GM19438 (cell line): ENCODE results near the gene FYTTD1.
"Not testable (repeated sequence)": the region's sequence is repeated elsewhere in the genome, so short reads cannot be mapped to it uniquely, and the experiment has no call there.

Source experiments
- ATAC-seq: cut with Tn5 transposase; IDR thresholded peaks from one replicate; pipeline ENCODE4 v1.9.1; 2021; ENCODE audit warnings: low read depth; ENCODE audit not compliant: unreplicated experiment

The FYTTD1 gene

DNA sequence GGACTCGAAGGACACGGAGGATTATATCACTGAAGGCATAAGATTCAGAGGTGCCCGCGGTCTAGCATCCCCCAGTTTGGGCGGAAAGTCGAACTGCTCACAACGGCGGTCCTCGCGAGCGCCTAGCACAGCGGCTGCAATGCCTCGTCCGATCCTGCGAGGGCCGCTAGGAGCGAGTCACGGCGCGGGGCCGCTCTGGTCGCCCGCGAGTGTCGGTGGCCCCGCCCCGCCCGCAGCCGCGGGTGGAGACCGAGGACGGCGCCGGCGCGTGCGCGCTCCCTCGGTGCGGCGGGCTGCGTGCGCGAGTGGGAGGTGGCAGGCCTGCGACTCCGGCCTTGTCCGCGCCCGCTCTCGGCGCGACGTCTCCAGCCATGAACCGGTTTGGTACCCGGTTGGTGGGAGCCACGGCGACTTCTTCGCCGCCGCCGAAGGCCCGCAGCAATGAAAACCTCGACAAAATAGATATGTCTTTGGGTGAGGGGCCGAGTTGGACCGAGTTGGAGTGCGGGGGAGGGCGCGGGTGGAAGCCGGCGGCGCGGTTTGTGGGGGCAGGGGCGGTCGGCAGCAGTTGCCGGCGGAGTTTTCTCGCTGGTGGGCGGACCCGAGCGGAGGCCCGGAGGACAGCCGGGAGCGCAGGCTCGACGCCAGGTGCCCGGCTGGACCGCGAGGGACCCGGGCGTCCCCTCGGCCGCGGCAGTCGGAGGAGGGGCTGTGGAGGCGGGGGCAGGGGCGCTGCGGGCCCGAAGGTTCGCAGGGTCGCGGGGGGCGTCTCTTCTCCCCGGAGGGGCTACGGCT lies at the start of gene FYTTD1:
Gene FYTTD1, plus strand, starts transcription at position 283 of the 795 bp plus-strand sequence. Its CDS starts 89 bp downstream, at position 372.
- ATAC-seq = peak; percentile 75

- no peak for ATAC-seq
These were observed 49.6 kb upstream of the FYTTD1 start for GRCh38 chr3:197700095-197700494.

DNA sequence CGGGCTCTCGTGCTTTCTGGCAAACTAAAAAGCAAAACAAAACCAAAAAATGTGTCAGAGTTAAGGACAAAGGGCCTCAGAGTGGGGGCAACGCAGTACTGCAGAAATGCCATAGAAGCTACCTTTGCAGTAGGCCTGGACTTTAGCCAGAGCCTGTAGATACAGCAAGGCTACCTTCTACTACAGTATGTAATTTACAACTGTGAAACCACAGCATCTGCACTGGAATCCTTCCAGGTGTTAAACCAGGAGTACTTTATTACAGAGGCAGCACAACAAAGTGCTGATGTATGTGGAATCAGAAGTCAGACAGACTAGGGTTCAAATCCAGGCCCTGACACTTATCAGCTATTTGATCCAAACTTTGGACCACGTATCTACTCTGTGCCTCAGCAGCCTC lies 47.8 kb upstream of the FYTTD1 start:
- ATAC-seq = no peak

DNA sequence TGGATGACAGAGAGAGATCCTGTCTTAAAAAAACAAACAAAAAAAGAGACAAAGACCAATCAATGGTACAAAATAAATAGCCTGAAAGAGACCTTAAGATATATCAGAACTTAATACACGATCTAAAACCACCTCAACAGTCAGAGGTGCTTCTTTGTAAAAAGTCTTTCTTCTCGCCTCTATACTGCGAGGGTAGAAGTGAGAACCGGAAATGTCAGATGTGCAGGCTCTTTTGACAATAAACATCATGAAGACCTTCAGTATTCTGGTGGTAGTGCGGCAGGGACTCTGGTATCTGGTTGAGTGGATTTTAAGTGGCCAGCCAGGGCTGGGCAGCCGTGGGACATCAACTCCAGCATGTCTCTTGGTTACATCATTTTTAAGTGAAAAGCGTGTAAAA lies 43.0 kb upstream of the FYTTD1 start:
- ATAC-seq = no peak

GRCh38 chr3:197709135-197709534 lies 40.5 kb upstream of the FYTTD1 start:
- no peak for ATAC-seq

DNA sequence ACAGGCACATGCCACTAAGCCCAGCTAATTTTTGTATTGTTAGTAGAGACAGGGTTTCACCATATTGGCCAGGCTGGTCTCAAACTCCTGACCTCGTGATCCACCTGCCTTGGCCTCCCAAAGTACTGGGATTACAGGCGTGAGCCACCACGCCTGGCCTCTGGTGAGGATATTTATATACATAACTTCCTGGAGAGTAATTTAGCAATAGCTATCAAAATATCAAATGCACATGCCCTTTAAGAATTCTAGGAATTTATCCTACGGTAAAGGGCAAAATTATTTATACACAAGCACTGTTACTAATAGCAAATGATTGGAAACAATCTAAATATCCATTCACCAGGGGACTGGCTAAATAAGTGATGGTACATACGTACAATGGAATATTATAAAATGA lies 38.7 kb upstream of the FYTTD1 start:
- ATAC-seq = not testable (repeated sequence)

GRCh38 chr3:197711973-197712707 lies 37.5 kb upstream of the FYTTD1 start:
- ATAC-seq = peak; percentile 87

DNA sequence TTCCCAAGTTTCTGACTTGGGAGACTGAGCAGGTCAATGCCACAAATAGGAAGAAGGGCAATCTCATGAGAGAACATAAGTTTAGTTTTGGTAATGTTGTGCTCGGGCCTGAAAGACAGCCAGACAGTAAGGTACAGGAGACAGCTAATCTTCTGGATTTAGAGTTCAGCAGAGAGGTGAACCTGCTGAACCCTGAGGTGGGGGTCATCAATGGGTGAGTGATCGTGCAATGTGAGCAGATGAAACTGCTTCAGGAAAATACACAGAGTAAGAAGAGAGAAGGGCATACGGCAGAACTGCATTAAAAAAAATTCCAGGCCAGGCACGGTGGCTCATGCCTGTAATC lies 36.2 kb upstream of the FYTTD1 start:
- peak; percentile 15 for ATAC-seq

- ATAC-seq = no peak
These were observed 35.4 kb upstream of the FYTTD1 start for GRCh38 chr3:197714251-197714650.

DNA sequence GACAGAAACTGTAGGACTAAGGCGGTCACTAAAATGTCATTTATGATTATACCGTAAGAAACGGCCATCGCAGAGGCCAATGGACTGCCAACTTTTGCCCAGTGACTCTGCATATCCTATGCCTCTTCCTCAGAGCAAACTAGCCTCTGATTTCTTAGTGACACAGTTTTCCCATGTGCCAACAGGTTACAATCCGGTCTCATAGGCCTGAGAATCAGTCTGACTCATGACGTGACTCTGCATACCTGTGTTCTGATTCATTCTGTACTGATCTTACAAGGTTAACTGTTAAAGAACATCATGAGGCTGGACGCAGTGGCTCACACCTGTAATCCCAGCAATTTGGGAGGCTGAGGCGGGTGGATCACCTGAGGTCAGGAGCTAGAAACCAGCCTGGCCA lies 30.8 kb upstream of the FYTTD1 start:
- no peak for ATAC-seq

- ATAC-seq = no peak
These were observed 29.0 kb upstream of the FYTTD1 start for GRCh38 chr3:197720694-197721093.

GRCh38 chr3:197722734-197723133 lies 26.9 kb upstream of the FYTTD1 start:
- ATAC-seq = no peak

DNA sequence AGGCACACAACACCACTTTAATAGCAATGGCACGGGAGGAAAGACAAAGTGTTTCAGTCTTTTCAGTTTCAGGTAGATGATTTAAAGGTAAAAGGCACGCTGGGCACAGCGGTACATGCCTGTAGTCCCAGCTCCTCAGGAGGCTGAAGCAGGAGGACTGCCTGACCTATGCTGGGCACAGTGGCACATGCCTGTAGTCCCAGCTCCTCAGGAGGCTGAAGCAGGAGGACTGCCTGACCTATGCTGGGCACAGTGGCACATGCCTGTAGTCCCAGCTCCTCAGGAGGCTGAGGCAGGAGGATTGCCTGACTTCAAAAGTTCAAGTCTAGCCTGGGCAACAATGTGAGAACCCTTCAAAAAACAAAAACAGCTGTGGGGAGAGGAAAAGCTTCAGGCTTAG lies 21.8 kb upstream of the FYTTD1 start:
- not testable (repeated sequence) for ATAC-seq

GRCh38 chr3:197728487-197728886 lies 21.2 kb upstream of the FYTTD1 start:
- ATAC-seq = no peak

- ATAC-seq = no peak
These were observed 19.5 kb upstream of the FYTTD1 start for GRCh38 chr3:197730200-197730599.

DNA sequence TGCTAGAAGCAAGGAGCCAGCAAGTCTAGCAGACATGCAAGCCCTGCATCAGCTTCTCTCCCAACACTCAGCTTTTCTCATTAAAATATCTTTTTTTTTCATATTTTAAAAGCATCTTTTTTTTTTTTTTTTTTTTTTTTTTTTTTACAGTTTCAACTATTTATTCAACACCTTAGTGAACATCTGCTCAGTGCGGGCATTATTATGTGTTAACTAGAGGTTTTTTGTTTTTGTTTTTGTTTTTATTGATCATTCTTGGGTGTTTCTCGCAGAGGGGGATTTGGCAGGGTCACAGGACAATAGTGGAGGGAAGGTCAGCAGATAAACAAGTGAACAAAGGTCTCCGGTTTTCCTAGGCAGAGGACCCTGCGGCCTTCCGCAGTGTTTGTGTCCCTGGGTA lies 18.9 kb upstream of the FYTTD1 start:
- not testable (repeated sequence) for ATAC-seq

DNA sequence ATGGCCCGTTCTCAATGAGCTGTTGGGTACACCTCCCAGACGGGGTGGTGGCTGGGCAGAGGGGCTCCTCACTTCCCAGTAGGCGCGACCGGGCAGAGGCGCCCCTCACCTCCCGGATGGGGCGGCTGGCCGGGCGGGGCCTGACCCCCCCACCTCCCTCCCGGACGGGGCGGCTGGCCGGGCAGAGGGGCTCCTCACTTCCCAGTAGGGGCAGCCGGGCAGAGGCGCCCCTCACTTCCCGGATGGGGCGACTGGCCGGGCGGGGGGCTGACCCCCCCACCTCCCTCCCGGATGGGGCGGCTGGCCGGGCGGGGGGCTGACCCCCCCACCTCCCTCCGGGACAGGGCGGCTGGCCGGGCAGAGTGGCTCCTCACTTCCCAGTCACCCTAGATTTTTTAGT lies 18.2 kb upstream of the FYTTD1 start:
- ATAC-seq = not testable (repeated sequence)

- ATAC-seq = no peak
These were observed 16.6 kb upstream of the FYTTD1 start for GRCh38 chr3:197733042-197733441.

GRCh38 chr3:197734667-197735318 lies 14.9 kb upstream of the FYTTD1 start:
- ATAC-seq = peak; percentile 33

- ATAC-seq = no peak
These were observed 13.6 kb upstream of the FYTTD1 start for GRCh38 chr3:197736010-197736490.
